Bronchial epithelial cell (primary cell): ENCODE measurements around the gene BHLHE23. TPM values are rescaled to one million over a fixed set of nuclear protein-coding genes. Genes with fewer than 3 reads are reported as not detected.

ENCODE experiments used
- DNase-seq: peaks from one replicate; pipeline ENCODE4 v3.0.0-alpha.2; 2010; ENCODE audit warnings: low read depth
- FAIRE-seq: peaks from 2 replicates; lab custom pipeline; 2011; peaks lifted over from hg19 to GRCh38; lab: Jason Lieb, UNC
- H3K27me3 ChIP-seq: 2 replicates; pipeline ENCODE4 v1.5.1; 2011; ENCODE audit warnings: low read length; ENCODE audit not compliant: control insufficient read depth, insufficient read depth
- H3K36me3 ChIP-seq: 2 replicates; pipeline ENCODE4 v1.5.1; 2011; ENCODE audit warnings: low read length; ENCODE audit not compliant: control insufficient read depth, insufficient read depth
- H3K4me3 ChIP-seq: 2 replicates; pipeline ENCODE4 v1.5.1; 2011; ENCODE audit warnings: mild to moderate bottlenecking, low read depth, low read length, control low read depth
- CTCF ChIP-seq: IDR thresholded peaks from 2 replicates; pipeline ENCODE4 v1.5.1; 2011; ENCODE audit warnings: mild to moderate bottlenecking, moderate library complexity, low read length, control low read depth, inconsistent platforms; ENCODE audit not compliant: insufficient read depth, severe bottlenecking
- total RNA-seq: library from RNA; depleted of rRNA; stranded (reverse); fragments of >200 nt; gene quantifications from 2 replicates; pipeline ENCODE4 v1.2.1, GENCODE V29; 2014

BHLHE23 gene
- total RNA-seq, 1 donor from 2014 or later: not detected

GRCh38 chr20:63021356-63022321 is 14.9 kb upstream of the BHLHE23 start:
- DNase-seq (no peak), FAIRE-seq (no peak)
- peaks cover 10% of the 10 kb centered on the region for H3K27me3 ChIP-seq

GRCh38 chr20:63020681-63021080 is 13.9 kb upstream of the BHLHE23 start:
- no peak for DNase-seq
- no peak for TF ChIP-seq CTCF
- Histone ChIP-seq H3K4me3 (no peak overlapping the region), H3K36me3 (no peaks in the 10 kb centered on the region), H3K27me3 (peaks cover 10% of the 10 kb centered on the region)
- no peak for FAIRE-seq

More at GRCh38 chr20:63021356-63022321, 14.9 kb upstream of the BHLHE23 start:
- no peaks in the 10 kb centered on the region for H3K36me3 ChIP-seq
- no peak for TF ChIP-seq CTCF
- H3K4me3 ChIP-seq: no peak overlapping the region

DNA sequence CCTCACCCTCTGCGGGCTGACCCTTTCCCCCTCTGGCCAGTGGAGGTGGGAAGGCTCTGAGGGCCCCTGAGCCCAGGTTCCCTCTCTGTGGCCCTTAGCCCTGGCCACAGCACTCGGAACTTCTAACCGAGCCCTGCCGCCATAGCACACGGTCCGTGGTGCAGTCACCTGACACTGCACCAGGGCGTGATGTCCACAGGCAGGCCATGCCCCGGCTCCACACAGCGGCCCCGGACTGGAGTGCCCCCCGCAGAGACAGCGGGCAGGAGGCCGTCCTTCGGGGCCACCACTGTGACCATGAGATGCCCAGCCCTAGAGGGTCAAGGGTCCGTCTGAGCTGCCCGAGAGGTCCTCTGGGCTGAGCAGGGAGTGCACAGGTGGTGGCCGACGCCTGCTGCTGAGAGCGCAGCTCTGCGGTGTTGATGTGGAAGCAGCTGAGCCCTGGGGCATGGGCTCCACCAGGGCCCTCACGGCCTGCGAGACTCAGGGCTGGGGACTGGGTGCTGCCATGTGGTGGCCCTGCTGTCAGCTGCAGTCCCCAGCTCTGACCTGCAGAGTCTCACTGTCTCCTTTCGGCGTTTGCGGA is 11.2 kb upstream of the BHLHE23 start:
- no peak overlapping the region for H3K4me3 ChIP-seq
- FAIRE-seq (peak; percentile 7), DNase-seq (no peak)
- H3K27me3 ChIP-seq: peaks cover 13% of the 10 kb centered on the region
- no peaks in the 10 kb centered on the region for H3K36me3 ChIP-seq
- no peak for TF ChIP-seq CTCF

GRCh38 chr20:63017076-63017825 is 10.5 kb upstream of the BHLHE23 start:
- FAIRE-seq: no peak
- no peak for TF ChIP-seq CTCF

GRCh38 chr20:63016514-63017075 is 9.8 kb upstream of the BHLHE23 start:
- FAIRE-seq (no peak), DNase-seq (no peak)
- Histone ChIP-seq H3K4me3 (no peak overlapping the region), H3K27me3 (peaks cover 12% of the 10 kb centered on the region), H3K36me3 (no peaks in the 10 kb centered on the region)
- no peak for TF ChIP-seq CTCF

More at GRCh38 chr20:63017076-63017825, 10.5 kb upstream of the BHLHE23 start:
- Histone ChIP-seq H3K36me3 (no peaks in the 10 kb centered on the region), H3K27me3 (peaks cover 11% of the 10 kb centered on the region), H3K4me3 (no peak overlapping the region)
- no peak for DNase-seq
